ENCODE measurements around the gene TACC3. TPM values are rescaled to one million over a fixed set of nuclear protein-coding genes. Genes with fewer than 3 reads are reported as not detected.

TACC3 gene
- total and polyA plus RNA-seq, 2 of the 8 experiments (the other 6 are each of a cell fraction or from before 2014, with no cell fraction given), result 73.8 to 148 TPM

- TF ChIP-seq USF2 (IDR thresholded peaks at IDR 0.05; ENCODE audit: low read length) (peak; percentile 47; the same call in 1 of the 2 replicates), EZH2 (IDR thresholded peaks at IDR 0.05; ENCODE audit: low read depth, low read length, severe bottlenecking) (no peak), TEAD4 (IDR thresholded peaks at IDR 0.05; ENCODE audit: low read depth, low read length) (peak; percentile 67)
- TF ChIP-seq, protein P1, sequence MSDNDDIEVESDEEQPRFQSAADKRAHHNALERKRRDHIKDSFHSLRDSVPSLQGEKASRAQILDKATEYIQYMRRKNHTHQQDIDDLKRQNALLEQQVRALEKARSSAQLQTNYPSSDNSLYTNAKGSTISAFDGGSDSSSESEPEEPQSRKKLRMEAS (IDR thresholded peaks at IDR 0.05), result 0 out of 2 replicates have a peak, but pooled peaks have one; percentile 25
- peak overlapping the region; percentile 88 for H2BK15ac ChIP-seq (ENCODE audit: low read length)
- H3K79me2 ChIP-seq (ENCODE audit: control insufficient read depth in 1 of 2, insufficient read depth in 2 of 2, low read length in 2 of 2), result no peaks in the 10 kb centered on the region
- no peaks in the 10 kb centered on the region for H3K79me1 ChIP-seq (ENCODE audit: low read depth, low read length)
- H2AFZ ChIP-seq (ENCODE audit: low read length), result no peak overlapping the region
- H3K36me3 ChIP-seq (ENCODE audit: control insufficient read depth in 2 of 4, insufficient read depth in 4 of 4, low read length in 3 of 4), result no peaks in the 10 kb centered on the region
- H3K4me3 ChIP-seq (ENCODE audit: extremely low read depth in 1 of 4, insufficient read depth in 2 of 4, low read depth in 3 of 4, low read length in 4 of 4), result no peak overlapping the region
- peak overlapping the region; percentile 23 for H3K4ac ChIP-seq (replicated peaks; ENCODE audit: insufficient read length, low read depth, low read length)
- 68% methylated on average over 9 of the region's 10 CpGs; no CpG with 5 or more reads in 1 of the 2 experiments for WGBS, 2 experiments (ENCODE audit: extremely low coverage in 1 of 2, insufficient coverage in 1 of 2, insufficient read length in 1 of 2, insufficient replicate concordance in 2 of 2, low coverage in 1 of 2, low lambda C conversion rate in 2 of 2, missing lambda C conversion rate in 1 of 2)
- FAIRE-seq (no peak), DNase-seq (ENCODE audit: low read depth in 1 of 2, low spot score in 2 of 2) (no peak)
- peaks cover 4% of the 10 kb centered on the region; the same call in 1 of the 2 replicates for H3K23me2 ChIP-seq (ENCODE audit: low read depth, low read length)
- ChIA-PET POLR2A (ENCODE audit: partially characterized antibody) (interaction anchor here (1.0 to 4.9 kb wide), 10 partner anchors 9 to 53 kb away, joined by 3 to 24 read pairs (median 4); partner anchors contain the start of genes FGFR3, SLBP, TACC3 and TMEM129), CTCF (ENCODE audit: partially characterized antibody) (interaction anchor here (0.6 to 71.2 kb wide), 3 partner anchors 1 to 648 kb away, joined by 3 to 2507 read pairs (median 2507); partner anchors contain the start of gene FGFR3)
- peaks cover 0 to 5% (median 0%) of the 10 kb centered on the region in 4 experiments; a peak in 2 of 7 replicates for H3K27me3 ChIP-seq (replicated peaks in 1 of 4; ENCODE audit: control insufficient read depth in 3 of 4, extremely low read depth in 1 of 4, insufficient read depth in 3 of 4, low read length in 3 of 4)
- H2BK20ac ChIP-seq (ENCODE audit: low read length), result peak overlapping the region; percentile 95
- peak overlapping the region; percentile 45 for H4K91ac ChIP-seq (replicated peaks; ENCODE audit: insufficient read length, low read length)
- 0 out of 2 replicates have a peak overlapping the region, but pooled peaks have one; percentile 15 for H4K8ac ChIP-seq (ENCODE audit: extremely low read depth, insufficient read depth, low read length)
- peak overlapping the region; percentile 97; the same call in 1 of the 2 replicates for H2BK12ac ChIP-seq (ENCODE audit: low read depth, low read length)
- no peaks in the 10 kb centered on the region for H3K9me3 ChIP-seq (ENCODE audit: insufficient read depth in 2 of 2, low read depth in 1 of 2, low read length in 1 of 2)
- no peak overlapping the region for H2BK120ac ChIP-seq (replicated peaks; ENCODE audit: low read depth, low read length)
- no peak overlapping the region for H3K14ac ChIP-seq (ENCODE audit: insufficient read length)
- peak overlapping the region in 1 of 2 experiments; percentile 30; a peak in 1 of 4 replicates for H3K4me2 ChIP-seq (ENCODE audit: insufficient read depth in 1 of 2, low read depth in 2 of 2, low read length in 2 of 2)
- no peak overlapping the region for H3K56ac ChIP-seq (replicated peaks; ENCODE audit: insufficient read length, low read depth, low read length)
- peak overlapping the region; percentile 83; the same call in 1 of the 2 replicates for H2BK5ac ChIP-seq (ENCODE audit: low read depth, low read length)
- peak overlapping the region; percentile 78; the same call in 1 of the 2 replicates for H2AK5ac ChIP-seq (ENCODE audit: low read depth, low read length)
- no peak overlapping the region for H3K27ac ChIP-seq (ENCODE audit: low read depth, low read length)
- H4K5ac ChIP-seq (ENCODE audit: insufficient read length, low read depth, low read length), result no peak overlapping the region
- no peak overlapping the region for H3K9ac ChIP-seq (replicated peaks in 1 of 4; ENCODE audit: extremely low read depth in 1 of 4, low read depth in 3 of 4, low read length in 3 of 4)
- peaks cover 5 to 39% (median 27%) of the 10 kb centered on the region in 4 experiments for H3K4me1 ChIP-seq (replicated peaks in 1 of 4; ENCODE audit: control insufficient read depth in 3 of 4, insufficient read depth in 4 of 4, low read length in 3 of 4)
- H3K23ac ChIP-seq (ENCODE audit: insufficient read length), result no peak overlapping the region
- peak overlapping the region; percentile 90 for H3K18ac ChIP-seq (ENCODE audit: extremely low read depth, low read length)
- H4K20me1 ChIP-seq (replicated peaks in 1 of 2; ENCODE audit: control insufficient read depth in 1 of 2, insufficient read depth in 2 of 2, low read length in 2 of 2), result no peaks in the 10 kb centered on the region
These were observed 44.2 kb downstream of the TACC3 start for GRCh38 chr4:1765409-1766072.
